GM18873 (cell line): ENCODE data around the gene HPGD.

Experiments
- ATAC-seq: cut with Tn5 transposase; IDR thresholded peaks from one replicate; pipeline ENCODE4 v1.9.1; 2021; ENCODE audit warnings: mild to moderate bottlenecking, moderate library complexity, moderate number of reproducible peaks; ENCODE audit not compliant: unreplicated experiment, low FRiP score

The HPGD gene

DNA sequence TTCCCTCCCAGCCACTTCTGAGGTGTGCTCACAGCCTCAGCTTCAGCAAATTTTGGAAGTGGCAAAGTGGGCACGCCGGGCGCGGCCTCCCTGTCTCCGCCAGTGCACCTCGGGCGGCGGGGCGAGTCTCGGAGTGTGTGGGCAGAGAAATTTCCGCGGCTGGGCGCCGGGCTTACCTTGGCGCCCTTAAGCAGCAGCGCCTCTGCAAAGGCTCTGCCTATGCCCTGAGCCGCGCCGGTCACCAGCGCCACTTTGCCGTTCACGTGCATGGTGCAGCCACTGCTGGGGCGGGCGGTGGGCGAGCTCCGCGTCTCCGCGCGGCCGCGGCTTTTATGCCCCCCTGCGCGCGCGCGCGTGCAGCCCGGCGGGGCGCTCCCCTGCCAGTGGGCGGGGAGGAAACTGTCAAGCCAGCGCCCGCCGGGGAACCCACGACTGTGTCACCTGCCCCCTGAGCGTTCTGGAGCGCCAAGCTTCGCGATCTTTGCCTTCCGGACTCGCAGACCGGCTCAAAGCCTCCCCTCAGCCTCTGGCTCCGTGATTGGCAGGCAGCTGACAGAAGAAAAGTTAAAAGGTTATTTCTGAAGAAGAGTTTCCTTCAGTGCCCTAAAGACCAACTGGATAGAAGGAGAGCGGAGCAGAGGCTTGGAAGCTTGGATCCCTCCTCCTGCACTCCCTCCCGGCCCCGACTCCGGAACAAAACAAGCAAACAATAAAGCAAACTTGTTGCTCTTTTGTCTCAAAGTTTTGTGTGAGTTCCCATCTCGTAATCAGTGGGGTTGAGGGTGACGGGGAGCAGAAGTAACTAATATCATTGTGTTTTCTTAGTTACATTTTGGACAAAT, at the start of gene HPGD:
HPGD (minus strand) TSS at position 306 of the 842 bp plus-strand sequence; CDS start at position 269, 37 bp downstream.
- ATAC-seq, result peak; percentile 68

- no peak for ATAC-seq
Measured at GRCh38 chr4:174564529-174564928, 42.2 kb upstream of the HPGD start.

GRCh38 chr4:174563399-174563798, 41.1 kb upstream of the HPGD start:
- no peak for ATAC-seq

DNA sequence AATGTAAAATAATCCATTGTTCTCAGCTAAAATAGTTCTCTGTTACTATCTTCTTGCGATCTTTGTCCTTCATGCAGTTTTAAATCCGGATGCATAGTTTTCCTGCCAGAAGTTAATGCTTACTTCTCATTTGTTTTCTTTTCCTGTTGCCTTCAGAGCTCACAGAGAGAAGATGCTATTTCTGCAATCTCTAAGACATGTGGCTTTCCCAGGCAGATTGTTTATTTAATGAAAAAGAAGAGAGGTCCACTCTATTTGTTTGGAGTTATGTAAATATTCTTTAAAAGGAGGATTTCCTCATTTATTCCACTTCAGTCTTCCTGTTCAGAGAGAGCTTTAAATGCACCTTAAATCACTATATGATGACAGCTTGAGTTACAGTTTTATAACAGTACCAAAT, 39.3 kb upstream of the HPGD start:
- no peak for ATAC-seq

DNA sequence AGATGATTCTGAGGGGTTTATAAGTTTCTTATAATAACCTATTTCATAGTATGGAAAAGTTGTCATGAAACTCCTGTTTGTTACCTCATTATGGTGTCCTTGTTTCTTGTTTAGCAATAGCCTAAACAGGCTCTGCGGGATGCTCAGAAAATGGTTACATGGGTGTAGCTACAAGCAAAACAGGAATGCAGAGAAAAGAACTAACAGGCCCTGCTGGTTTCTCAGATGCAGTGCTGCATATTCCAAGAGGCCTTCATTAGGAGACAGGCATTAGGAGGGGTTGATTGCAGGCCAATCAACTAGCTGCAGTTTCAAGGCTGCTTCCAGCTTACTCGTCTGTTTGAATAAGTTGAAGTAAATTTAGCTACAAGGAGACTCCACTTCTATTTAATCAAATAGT, 37.6 kb upstream of the HPGD start:
- no peak for ATAC-seq

DNA sequence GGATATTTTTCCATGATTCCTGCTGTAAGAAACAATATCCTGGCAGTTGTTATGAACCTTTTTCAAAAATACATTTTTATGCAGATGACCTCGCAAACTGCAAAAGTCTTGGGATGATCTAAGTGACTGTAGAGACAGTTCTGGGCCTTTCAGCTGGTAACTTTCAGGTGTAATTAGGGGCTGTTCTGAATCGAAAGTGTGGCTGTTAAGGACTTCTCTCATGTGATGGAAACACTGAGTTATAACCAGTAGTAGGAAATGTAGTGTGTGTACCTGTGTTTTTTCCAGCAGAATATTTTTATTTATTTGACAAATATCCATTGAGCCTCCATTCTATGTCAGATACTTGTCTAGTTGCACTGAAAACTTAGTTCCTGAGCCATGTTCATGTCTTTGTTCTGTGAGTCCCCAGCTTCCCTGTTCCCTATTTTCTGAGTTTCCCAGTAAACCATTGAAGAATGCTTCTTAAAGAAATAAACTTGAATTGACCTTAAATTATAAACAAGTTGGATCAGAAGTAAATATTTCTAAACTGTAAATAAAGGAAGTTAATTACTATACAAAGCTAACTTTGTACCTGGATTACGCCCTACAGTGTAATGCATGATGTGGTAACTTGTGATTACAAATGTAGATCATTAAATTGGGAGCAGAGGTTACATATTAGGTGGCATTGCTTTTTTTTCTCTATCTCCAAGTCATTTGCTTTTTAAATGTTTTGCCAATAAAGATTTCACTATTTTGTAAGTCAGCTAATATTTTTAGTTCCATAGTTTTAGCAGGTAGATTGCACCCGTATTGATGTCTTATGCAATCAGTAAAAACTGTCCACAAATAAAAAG, 33.7 kb upstream of the HPGD start:
- ATAC-seq, result no peak

DNA sequence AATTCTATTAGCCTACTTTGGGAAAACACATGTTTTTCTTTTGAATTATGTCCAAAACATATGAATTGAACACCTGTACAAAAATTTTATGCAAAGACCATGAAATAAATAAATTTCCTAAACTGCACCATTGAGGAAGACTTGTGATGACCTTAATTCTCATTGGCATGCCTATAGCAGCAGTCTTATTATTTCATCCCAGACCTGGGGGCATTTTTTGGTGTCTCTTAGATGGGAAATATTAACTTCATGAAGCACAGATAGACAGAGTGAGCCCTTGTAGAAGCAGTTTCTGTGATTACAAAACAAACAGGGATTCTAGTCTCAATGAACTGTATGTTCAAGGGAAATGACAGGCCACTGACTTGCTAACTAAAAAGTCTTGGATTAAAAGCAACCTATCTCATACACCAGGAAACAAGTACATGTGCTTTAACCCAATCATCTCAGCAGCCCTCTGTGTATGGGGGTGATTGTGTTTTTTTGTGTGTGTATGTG, 32.0 kb upstream of the HPGD start:
- no peak for ATAC-seq

DNA sequence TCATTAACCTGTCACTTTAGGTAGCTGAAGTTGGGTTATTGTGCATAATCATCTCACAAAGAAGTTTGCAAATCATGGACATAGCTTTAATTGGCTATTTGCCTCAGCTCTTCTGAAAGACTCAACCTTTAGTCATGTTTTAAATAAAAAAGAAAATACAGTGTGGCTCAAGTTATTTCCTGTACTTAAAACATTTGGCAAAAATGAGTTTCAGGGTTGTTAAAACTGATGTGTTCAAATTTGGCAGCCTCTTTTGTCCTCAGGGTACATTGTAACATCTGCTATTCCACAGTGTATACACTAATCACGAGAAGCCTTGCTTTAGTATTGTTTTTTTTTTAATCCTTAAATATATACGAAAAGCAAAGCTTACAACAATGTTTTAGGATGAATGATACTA, 31.5 kb upstream of the HPGD start:
- ATAC-seq, result no peak

DNA sequence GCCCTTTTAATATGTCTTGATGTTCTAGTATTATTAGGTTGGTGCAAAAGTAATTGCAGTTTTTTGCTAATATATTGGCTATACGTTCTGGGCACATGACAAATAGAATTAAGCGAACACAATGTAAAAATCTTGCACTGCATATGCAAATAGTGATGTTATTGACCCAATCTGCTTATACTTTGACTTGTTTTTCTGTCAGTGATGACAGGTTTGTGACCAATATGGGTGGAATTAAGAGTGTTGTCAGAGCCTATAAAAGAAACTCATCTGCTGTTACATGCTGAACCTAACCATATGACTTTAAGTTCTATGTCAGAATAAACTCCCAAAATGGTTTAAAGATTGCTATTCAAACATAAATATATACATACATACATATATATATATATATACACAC, 30.7 kb upstream of the HPGD start:
- ATAC-seq, result no peak

DNA sequence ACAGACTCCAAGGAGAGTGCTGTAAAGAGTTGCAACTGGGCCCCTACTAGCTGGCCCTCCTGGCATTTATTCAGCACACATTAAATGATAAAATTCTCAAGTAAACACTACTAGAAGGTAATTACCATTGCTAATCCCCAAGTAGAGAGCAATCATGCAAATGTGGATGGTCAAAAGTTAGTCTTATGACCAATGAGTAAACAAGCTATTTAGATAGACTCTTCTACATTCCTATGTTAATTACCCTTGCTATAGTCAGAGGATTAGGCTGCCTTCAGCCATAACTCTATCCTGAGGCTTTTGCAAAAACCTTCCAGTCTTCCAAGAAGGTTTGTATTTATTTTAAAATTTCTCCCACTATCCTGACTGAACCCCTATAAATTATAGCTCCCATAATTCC, 28.3 kb upstream of the HPGD start:
- no peak for ATAC-seq

DNA sequence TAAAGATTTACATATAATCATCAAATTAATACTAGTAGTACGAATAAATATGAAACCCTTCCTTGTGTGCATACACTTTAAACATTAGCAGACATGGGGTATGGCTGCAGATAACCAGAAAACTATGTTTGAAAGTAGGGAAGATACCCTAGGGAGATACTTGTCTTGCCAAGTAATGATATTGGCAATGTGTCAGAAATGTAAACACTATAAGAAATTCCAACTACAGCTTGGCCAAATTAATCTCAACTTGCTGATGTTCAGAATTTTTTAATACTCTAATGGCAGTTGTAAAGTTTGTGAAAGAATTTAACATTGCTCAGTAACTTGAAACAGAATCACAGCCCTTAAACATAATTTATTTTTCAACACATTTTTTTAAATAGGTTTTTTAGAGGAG, 27.4 kb upstream of the HPGD start:
- ATAC-seq, result no peak

DNA sequence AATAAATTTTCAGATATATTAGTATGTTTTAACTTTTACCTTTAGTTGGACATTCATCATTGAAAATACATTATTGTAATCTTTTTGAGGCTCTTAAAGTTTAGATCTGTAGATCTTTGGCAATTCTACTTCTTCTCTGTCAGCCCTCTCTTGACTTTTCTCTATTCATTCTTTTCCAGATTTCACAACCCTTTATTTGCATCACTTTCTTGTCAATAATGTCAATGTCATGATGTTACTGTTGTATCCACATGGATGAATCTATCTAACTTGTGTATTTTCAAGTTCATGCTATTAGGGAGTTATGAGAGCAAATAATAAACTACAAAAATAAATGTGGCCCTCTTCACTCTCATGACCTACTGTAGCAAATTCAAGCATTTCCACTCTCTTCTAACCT, 23.0 kb upstream of the HPGD start:
- no peak for ATAC-seq

DNA sequence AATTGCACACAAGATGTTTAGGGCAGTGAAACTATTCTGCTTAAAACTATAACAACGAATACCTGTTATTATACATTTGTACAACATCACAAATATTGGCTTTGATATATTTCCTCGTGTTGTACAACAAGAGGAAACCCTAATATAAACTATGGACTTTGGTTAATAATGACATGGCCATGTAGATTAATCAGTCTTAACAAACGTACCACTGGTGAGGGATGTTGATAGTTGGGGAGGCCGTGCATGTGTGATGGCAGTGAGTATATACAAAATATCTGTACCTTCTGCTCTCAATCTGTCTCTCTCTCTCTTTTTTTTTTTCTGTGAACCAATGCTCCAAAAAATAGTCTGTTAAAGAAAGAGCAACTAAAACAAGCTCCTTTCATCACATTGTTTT, 22.2 kb upstream of the HPGD start:
- ATAC-seq, result no peak

- no peak for ATAC-seq
Measured at GRCh38 chr4:174540175-174540574, 17.9 kb upstream of the HPGD start.

GRCh38 chr4:174539571-174539970, 17.3 kb upstream of the HPGD start:
- no peak for ATAC-seq

- no peak for ATAC-seq
Measured at GRCh38 chr4:174538876-174539250, 16.6 kb upstream of the HPGD start.

DNA sequence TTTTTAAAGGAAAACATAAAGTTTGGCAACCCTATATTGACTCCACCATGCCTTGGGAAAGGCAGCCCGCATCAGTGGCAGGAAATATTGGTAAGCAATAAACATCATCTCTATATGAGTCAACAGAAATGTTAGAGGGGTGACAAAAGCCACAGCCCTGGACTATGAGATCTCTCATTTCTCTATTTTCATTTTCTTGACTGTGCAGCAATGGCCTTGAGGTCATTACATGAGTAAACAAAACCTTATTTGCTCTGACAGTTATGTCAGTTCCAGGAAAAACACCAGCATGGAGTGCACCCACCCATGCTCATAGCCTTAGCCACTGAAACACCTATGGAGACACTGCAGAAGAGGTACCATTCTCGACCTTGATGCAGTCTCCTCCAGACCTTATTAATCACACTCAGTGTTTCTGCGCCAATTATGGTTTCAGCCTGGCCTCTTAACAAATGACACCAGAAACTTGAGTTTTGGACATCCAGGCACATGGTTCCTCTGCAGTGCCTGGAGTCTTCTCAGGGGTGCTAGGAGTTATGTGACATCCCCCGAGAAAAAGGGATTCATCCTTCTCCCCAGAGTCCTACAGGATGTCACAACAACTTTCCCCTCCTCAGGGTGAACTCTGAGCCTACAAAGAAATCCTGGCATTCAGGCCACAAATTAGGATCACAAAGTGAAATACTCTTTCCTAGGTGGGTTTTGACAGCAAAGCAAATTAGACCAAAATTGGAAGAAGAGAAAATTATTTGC, 16.0 kb upstream of the HPGD start:
- ATAC-seq, result peak; percentile 98

DNA sequence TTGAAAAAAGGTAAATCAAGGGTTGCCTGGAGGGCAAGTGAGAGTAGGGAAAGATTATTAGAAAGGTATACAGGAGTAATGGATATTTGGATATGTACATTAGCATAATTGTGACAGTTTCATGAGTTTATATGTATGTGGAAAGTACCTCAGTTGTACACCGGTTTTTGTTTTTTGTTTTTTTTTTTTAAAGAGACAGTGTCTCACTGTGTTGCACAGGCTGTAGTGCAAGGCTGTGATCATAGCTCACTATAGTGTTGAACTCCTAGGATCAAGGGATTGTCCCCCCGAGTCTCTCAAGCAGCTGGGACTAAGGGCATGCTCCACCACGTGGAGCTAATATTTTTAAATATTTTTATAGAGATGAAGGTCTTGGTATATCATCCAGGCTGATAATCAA, 15.3 kb upstream of the HPGD start:
- peak; percentile 17 for ATAC-seq

- ATAC-seq, result no peak
Measured at GRCh38 chr4:174534461-174534860, 12.2 kb upstream of the HPGD start.

GRCh38 chr4:174532445-174532844, 10.2 kb upstream of the HPGD start:
- ATAC-seq, result no peak

GRCh38 chr4:174531486-174531885, 9.2 kb upstream of the HPGD start:
- ATAC-seq, result no peak
